Astrocyte (in vitro differentiated cells and primary cell): Measurements from ENCODE around the gene LIN9.
"Not testable (repeated sequence)": the region's sequence is repeated elsewhere in the genome, so short reads cannot be mapped to it uniquely, and the experiment has no call there.

Source experiments
- CTCF ChIP-seq: IDR thresholded peaks from 2 replicates; pipeline ENCODE4 v1.5.1; 2011; ENCODE audit warnings: low read depth, mild to moderate bottlenecking, inconsistent platforms, low read length, moderate library complexity; ENCODE audit not compliant: insufficient read depth
- EZH2 ChIP-seq: IDR thresholded peaks from 2 replicates; pipeline ENCODE4 v1.6.1; 2012; ENCODE audit warnings: mild to moderate bottlenecking, low read length, inconsistent platforms; ENCODE audit not compliant: insufficient read depth

GRCh38 chr1:226252841-226253240 lies 56.1 kb downstream of the LIN9 start:
- TF ChIP-seq CTCF, EZH2: not testable (repeated sequence)
